SK-N-SH treated with all-trans-retinoic acid at 6 μM for 48 hours (cell line): ENCODE data around the gene FARS2.

Source experiments
- ATAC-seq: fragments of 200-7000 bp; cut with Tn5 transposase; 3 replicates; pipeline ENCODE4 v1.9.1; 2020; ENCODE audit warnings: mild to moderate bottlenecking, moderate library complexity
- BACH2 ChIP-seq: fragments of 250-450 bp; sonication (Bioruptor Pico); IDR thresholded peaks from 2 replicates; pipeline ENCODE4 v1.9.0; 2021; ENCODE audit warnings: mild to moderate bottlenecking, borderline replicate concordance
- CREB5 ChIP-seq: fragments of 250-450 bp; sonication (Bioruptor Pico); IDR thresholded peaks from 2 replicates; pipeline ENCODE4 v1.5.1; 2020; ENCODE audit warnings: low read depth, mild to moderate bottlenecking, moderate library complexity
- CSRNP3 ChIP-seq: fragments of 250-450 bp; sonication (Bioruptor Pico); IDR thresholded peaks from 2 replicates; pipeline ENCODE4 v1.5.1; 2021; ENCODE audit warnings: mild to moderate bottlenecking, moderate library complexity
- ESRRG ChIP-seq: fragments of 250-450 bp; sonication (Bioruptor Pico); IDR thresholded peaks from 2 replicates; pipeline ENCODE4 v1.6.1; 2021; ENCODE audit warnings: mild to moderate bottlenecking
- GLIS3 ChIP-seq: fragments of 250-450 bp; sonication (Bioruptor Pico); IDR thresholded peaks from 2 replicates; pipeline ENCODE4 v1.5.0; 2020; ENCODE audit warnings: mild to moderate bottlenecking, moderate library complexity
- ISL1 ChIP-seq: fragments of 250-450 bp; sonication (Bioruptor Pico); IDR thresholded peaks from 2 replicates; pipeline ENCODE4 v2.1.2; 2022; ENCODE audit warnings: mild to moderate bottlenecking, moderate library complexity
- OSR1 ChIP-seq: fragments of 250-450 bp; sonication (Bioruptor Pico); IDR thresholded peaks from 2 replicates; pipeline ENCODE4 v1.8.0; 2022; ENCODE audit warnings: moderate library complexity, mild to moderate bottlenecking, inconsistent platforms
- PATZ1 ChIP-seq: fragments of 250-450 bp; sonication (Bioruptor Pico); IDR thresholded peaks from 2 replicates; pipeline ENCODE4 v1.8.0; 2020; ENCODE audit warnings: mild to moderate bottlenecking, moderate library complexity, borderline replicate concordance
- POU6F1 ChIP-seq: fragments of 250-450 bp; sonication (Bioruptor Pico); IDR thresholded peaks from 2 replicates; pipeline ENCODE4 v1.8.0; 2021; ENCODE audit warnings: low read depth, mild to moderate bottlenecking, moderate library complexity, borderline replicate concordance
- PPARA ChIP-seq: fragments of 250-450 bp; sonication (Bioruptor Pico); IDR thresholded peaks from 2 replicates; pipeline ENCODE4 v1.5.0; 2020; ENCODE audit warnings: mild to moderate bottlenecking, borderline replicate concordance
- RARB ChIP-seq: fragments of 250-450 bp; sonication (Bioruptor Pico); IDR thresholded peaks from 2 replicates; pipeline ENCODE4 v1.8.0; 2021; ENCODE audit warnings: mild to moderate bottlenecking, moderate library complexity
- TCF4 ChIP-seq: fragments of 250-450 bp; sonication (Bioruptor Pico); IDR thresholded peaks from 2 replicates; pipeline ENCODE4 v1.8.0; 2021; ENCODE audit warnings: mild to moderate bottlenecking, moderate library complexity, borderline replicate concordance
- TOX ChIP-seq: fragments of 250-450 bp; sonication (Bioruptor Pico); IDR thresholded peaks from 2 replicates; pipeline ENCODE4 v1.8.0; 2021; ENCODE audit warnings: mild to moderate bottlenecking, moderate library complexity, borderline replicate concordance
- ZC3H10 ChIP-seq: fragments of 250-450 bp; sonication (Bioruptor Pico); IDR thresholded peaks from 2 replicates; pipeline ENCODE4 v1.5.1; 2021; ENCODE audit warnings: mild to moderate bottlenecking, moderate library complexity
- ZFP3 ChIP-seq: fragments of 250-450 bp; sonication (Bioruptor Pico); IDR thresholded peaks from 2 replicates; pipeline ENCODE4 v1.5.0; 2020; ENCODE audit warnings: mild to moderate bottlenecking, moderate library complexity
- ZFP30 ChIP-seq: fragments of 450-650 bp; formaldehyde crosslinking; IDR thresholded peaks from 2 replicates; pipeline ENCODE4 v1.5.0; 2022; ENCODE audit warnings: mild to moderate bottlenecking, moderate library complexity
- ZNF70 ChIP-seq: fragments of 450-650 bp; formaldehyde crosslinking; IDR thresholded peaks from 2 replicates; pipeline ENCODE4 v1.5.0; 2020; ENCODE audit warnings: mild to moderate bottlenecking, moderate library complexity
- ZNF8 ChIP-seq: fragments of 450-650 bp; formaldehyde crosslinking; IDR thresholded peaks from 2 replicates; pipeline ENCODE4 v1.5.0; 2020; ENCODE audit warnings: mild to moderate bottlenecking, moderate library complexity

FARS2 gene

GRCh38 chr6:5674141-5674540 lies 412.8 kb downstream of the FARS2 start:
- ATAC-seq = no peak
- TF ChIP-seq ISL1 (CRISPR knock-in tag) (no peak), ZC3H10 (CRISPR knock-in tag) (no peak), PPARA (CRISPR knock-in tag) (no peak), RARB (CRISPR knock-in tag) (no peak), TOX (no peak)
- TF ChIP-seq, all 23 proteins: peak for 0

- ATAC-seq = no peak
- TF ChIP-seq CSRNP3 = no peak
Measured at GRCh38 chr6:5674721-5675120, 413.4 kb downstream of the FARS2 start.

GRCh38 chr6:5676701-5677100 lies 415.4 kb downstream of the FARS2 start:
- TF ChIP-seq ESRRG (CRISPR knock-in tag) (no peak), ZFP3 (CRISPR knock-in tag) (no peak), OSR1 (CRISPR knock-in tag) (no peak), ZC3H10 (CRISPR knock-in tag) (no peak), CREB5 (CRISPR knock-in tag) (no peak), BACH2 (CRISPR knock-in tag) (no peak), ZFP30 (no peak), RARB (CRISPR knock-in tag) (no peak), ZNF8 (no peak), POU6F1 (CRISPR knock-in tag) (no peak), PATZ1 (CRISPR knock-in tag) (no peak), ZNF70 (CRISPR knock-in tag) (no peak), TOX (no peak), CSRNP3 (no peak), GLIS3 (no peak)
- ATAC-seq = no peak

- no peak for ATAC-seq
- TF ChIP-seq TCF4 (CRISPR knock-in tag) (no peak), POU6F1 (CRISPR knock-in tag) (no peak)
Measured at GRCh38 chr6:5677219-5678000, 416.1 kb downstream of the FARS2 start.
